ENCODE data around the gene MYT1.

MYT1 gene

GRCh38 chr20:64196309-64196708, 32.1 kb downstream of the MYT1 start:
- DNase-seq = no peak

DNA sequence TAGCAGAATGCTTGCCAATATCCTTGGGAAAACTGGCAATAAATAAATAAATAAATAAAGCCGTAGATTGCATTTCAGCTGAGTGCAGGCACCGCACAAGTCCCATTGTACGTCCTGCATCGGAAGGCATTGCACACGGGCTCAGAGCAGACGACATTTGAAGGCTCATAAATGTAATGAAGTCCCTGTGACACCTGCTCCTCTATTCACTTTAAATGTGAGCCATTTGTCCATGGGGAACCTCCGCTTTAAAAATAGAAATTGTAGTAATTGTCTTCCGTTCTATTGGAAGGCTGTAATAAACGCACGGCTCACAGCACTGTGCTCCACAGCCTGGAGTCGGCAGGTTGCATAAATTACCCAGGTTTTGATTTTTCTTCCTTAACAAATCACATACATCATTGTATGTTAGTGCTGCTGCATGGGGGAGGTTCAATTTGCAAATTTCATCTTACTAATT, 32.6 kb downstream of the MYT1 start:
- no peak for DNase-seq

GRCh38 chr20:64198347-64198746, 34.1 kb downstream of the MYT1 start:
- no peak for DNase-seq

DNA sequence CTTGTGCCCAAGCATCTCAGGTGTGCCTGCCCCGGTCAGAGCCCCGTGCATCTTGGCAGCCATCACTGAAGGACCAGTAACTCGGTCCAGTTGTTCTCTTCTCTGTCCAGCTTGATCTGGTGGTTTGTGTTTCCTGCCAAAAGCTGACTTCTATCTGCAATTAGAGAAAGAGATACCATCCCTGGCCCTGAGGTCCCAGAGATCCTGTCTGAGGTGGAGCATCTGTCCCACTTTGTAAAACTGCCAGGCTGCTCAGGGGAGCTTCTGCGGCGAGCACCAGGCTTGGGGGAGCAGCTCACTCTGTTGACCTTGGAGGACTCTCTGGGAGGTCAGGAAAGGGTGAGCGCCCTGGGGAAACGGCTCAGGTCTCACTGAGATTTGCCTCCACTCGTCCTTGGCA, 35.1 kb downstream of the MYT1 start:
- DNase-seq = no peak

- DNase-seq = no peak
Measured at GRCh38 chr20:64200740-64201139, 36.5 kb downstream of the MYT1 start.

DNA sequence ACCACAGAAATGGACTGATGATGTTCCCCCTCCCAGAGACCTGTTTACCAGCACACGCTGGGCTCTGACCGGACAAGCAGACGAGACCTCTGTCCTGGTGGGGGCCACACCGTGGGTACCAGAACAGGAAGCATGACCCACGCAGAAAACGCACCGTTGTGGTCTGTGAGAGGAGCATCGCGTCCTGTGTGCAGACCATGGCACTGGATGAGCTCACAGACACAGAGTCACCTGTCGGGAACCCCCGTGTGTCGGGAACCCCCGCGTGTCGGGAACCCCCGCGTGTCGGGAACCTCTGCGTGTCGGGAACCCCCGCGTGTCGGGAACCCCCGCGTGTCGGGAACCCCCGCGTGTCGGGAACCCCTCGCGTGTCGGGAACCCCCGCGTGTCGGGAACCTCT, 37.4 kb downstream of the MYT1 start:
- DNase-seq = no peak

GRCh38 chr20:64203037-64203777, 39.0 kb downstream of the MYT1 start:
- DNase-seq = no peak

- no peak for DNase-seq
Measured at GRCh38 chr20:64205611-64206026, 41.4 kb downstream of the MYT1 start.

GRCh38 chr20:64206614-64207013, 42.4 kb downstream of the MYT1 start:
- DNase-seq = no peak

GRCh38 chr20:64207641-64208590, 43.7 kb downstream of the MYT1 start:
- no peak for DNase-seq

DNA sequence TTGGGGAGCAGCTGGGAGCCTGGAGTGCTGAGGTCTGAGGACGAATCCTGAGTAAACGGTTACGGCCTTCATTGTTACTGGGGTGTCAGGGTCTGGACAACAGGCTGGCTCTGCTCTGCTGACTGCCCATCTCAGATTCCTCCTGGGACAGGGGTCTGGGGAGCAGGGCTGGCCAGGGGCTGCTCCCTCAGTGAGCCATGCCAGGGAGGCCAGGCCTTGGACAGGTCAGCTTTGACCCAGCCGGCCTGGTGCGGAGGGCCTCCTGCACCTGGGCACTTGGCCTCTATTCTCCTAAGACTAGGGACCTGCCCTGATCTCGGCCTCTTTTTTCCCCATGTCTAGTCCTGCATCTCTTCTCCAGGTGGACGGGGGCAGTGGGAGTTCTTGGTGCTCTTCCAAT, 44.9 kb downstream of the MYT1 start:
- no peak for DNase-seq

DNA sequence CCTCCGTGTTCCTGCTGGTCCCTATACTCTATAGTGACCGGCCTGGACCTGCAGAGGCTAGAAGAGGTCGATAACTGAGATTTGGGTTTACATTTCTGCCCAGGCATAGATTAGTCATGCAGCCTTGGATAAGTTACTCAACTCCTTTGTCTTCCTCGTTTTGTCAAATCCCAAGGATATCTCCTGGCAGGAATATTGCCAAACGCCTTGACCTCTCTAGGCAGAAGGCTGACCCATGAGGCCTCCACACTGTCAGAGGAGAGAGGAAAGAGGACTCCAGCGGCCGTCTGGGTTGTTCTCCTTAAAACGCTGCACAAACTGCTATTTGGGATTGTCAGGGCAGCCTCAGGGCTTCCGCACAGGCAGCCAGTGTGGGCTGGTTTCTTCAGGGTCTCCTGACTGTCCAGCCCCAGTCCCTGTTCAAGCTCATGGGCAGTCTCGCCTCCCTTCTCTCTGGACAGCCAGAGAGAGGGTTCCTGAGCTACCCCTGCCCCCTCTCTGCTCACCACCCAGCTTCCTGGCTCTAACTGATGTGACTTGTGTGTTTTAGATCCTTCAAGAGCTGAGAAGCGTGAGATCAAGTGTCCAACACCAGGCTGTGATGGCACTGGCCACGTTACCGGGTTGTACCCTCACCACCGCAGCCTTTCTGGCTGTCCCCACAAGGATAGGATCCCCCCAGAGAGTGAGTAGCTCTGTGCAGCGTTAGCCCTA, 46.6 kb downstream of the MYT1 start:
- DNase-seq = no peak

DNA sequence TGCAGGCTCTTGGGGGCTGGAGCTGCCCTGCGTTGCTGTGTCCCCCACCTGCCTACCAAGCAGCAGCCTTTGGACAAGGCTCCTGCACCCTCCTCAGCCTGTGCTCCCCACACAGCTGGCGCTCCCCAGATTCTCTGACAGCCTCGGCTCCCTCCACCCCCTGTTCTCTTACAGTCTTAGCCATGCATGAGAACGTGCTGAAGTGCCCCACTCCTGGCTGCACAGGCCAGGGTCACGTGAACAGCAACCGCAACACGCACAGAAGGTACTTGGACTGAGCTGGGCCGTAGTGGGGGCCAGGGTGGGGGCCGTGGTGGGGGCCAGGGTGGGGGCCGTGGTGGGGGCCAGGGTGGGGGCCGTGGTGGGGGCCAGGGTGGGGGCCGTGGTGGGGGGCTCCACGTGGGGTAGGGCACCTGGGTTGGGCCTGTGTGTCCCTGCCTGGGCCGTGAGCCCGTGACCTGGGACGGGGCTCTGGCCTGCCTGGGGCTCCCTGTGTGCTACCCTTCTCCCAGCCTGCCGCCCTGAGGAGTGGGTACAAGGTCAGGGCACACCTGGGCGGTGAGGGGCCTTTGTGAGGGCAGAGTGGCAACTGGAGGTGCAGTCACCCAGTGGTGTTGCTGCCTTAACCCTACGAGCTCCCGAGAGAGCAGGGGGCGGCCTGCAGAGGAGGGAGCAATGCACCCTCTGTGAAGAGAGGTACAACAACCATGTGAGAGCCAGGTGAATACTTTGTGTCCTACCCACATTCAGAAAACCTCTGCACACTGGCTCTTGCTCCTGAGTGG, 47.8 kb downstream of the MYT1 start:
- DNase-seq = no peak

- DNase-seq = no peak
Measured at GRCh38 chr20:64212755-64213154, 48.5 kb downstream of the MYT1 start.

DNA sequence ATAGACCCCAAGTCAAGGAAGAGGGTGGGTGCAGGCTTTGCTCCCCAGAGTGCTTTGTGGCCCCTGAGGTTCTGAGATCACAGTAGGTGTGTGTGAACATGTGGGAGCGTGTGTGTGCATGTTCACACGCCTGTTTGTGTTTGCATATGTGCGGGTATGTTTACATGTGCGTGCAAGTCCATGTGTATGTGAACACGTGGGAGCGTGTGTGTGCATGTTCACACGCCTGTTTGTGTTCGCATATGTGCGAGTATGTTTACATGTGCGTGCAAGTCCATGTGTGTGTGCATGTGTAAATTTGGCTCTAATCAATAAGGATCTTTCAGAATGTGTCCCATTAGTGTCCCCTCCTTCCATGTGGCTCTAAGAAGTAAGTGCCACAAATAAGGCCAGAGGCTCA, 49.9 kb downstream of the MYT1 start:
- no peak for DNase-seq

GRCh38 chr20:64214952-64215351, 50.7 kb downstream of the MYT1 start:
- DNase-seq = no peak

DNA sequence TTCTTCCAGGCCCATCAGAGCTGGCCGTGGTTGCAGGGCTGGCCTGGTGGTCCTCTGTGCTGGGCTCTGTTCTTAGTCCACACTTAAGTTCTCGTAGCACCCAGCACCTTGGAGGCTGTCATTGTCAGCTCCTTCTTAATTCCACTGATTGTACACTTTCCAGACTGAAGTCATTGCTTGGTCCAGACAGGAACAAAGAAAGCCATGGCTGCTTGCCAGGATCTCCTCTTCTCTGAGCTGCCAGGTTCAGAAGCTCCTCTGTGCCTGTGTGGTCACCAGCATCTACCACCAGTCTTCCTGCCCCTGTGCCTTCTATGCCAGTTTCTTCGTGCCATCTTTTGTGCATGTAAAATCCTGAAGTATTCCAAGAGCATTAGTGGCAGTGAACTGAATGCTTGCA, 51.8 kb downstream of the MYT1 start:
- no peak for DNase-seq

DNA sequence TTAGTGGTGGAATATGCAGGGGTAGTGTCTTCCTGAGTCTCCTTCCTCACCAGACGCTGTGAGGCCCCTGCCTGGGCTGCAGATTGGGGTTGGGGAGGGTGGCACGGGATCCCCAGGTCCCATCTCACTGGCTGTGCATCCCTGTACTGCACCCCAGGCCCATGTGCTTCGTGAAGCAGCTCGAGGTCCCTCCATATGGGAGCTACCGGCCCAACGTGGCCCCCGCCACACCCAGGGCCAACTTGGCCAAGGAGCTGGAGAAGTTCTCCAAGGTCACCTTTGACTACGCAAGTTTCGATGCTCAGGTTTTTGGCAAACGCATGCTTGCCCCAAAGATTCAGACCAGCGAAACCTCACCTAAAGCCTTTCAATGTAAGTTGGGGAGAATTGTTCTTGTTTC, 52.7 kb downstream of the MYT1 start:
- no peak for DNase-seq

DNA sequence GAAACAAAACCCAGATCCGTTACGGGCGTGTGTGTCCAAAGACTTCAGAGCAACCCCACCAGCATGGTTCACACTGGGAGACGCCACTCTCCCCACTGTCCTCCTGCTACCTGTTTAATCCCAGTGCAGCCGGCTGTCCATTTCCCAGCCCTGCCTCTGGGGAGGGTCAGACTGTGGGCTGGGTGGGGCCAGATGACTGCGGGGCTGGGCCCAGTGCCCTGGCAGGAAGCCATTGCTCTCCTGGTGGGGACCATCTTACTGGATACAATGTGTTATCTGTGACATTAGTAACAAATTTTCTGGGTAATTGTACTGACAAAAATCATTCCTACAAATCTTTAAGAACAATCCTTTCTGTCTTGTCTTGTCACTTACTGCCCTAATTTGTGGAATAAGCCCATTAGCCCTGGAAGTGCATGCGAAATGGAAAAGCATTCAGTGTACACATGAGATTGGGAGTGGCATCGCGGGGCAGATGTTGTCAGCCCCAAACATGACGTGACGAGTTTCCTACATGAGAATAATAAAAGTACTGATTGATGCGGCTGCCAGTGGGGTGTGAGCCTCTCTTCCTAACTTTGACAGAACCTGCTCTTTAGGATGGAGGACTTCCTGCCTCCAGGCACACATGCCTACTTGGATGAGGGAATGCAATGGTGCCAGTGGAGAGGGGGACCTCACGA, 53.4 kb downstream of the MYT1 start:
- no peak for DNase-seq

DNA sequence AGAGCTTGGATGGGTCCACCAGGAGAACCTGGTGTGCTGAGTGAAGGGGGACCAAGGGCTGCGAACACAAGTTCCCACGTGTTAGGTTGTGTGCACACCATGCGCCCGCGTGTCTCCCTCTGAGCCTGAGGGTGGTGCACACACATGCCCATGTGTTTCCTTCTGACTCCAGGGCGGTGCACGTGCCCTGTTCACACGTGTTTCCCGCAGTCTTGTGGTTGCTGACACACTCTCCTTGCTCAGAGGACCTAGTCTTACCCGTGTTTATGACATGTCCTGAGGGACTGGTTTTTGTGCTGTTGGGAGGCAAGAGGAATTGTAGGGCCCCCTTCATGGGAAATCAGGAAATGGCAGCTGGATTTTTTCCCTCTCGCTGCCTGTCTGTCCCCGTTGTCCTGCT, 55.0 kb downstream of the MYT1 start:
- DNase-seq = no peak

GRCh38 chr20:64219730-64220129, 55.5 kb downstream of the MYT1 start:
- DNase-seq = no peak

GRCh38 chr20:64220420-64220819, 56.2 kb downstream of the MYT1 start:
- DNase-seq = no peak
